ENCODE results near the gene SPP1. TPM values are rescaled to one million over a fixed set of nuclear protein-coding genes. Genes with fewer than 3 reads are reported as not detected.

SPP1 gene
- total RNA-seq, 1 experiment from 2014 or later = 1,002 TPM

DNA sequence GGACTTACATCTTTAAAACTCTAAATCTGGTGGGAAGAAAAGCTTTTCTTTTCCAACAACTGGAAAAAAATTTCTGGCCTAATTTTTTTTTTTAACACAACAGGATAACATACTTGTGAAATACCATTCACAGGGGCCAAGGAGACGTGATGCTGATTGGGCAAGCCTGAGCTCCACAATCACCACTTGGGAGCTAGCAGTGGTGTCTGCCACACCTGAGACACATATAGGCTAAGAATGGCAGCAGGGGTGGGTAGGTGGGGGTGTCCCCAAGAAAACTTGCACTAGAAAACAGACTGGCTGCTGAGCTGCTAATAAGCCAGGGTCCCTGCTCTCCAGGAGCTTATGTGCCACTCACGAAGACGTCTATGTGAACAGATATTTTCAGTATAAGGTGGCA lies 26.4 kb downstream of the SPP1 start:
- CTCF ChIA-PET = no interaction called here
- no peak overlapping the region for H3K4me3 Mint-ChIP-seq (ENCODE audit: low read depth, unreplicated experiment)
- TF ChIP-seq, protein P1, sequence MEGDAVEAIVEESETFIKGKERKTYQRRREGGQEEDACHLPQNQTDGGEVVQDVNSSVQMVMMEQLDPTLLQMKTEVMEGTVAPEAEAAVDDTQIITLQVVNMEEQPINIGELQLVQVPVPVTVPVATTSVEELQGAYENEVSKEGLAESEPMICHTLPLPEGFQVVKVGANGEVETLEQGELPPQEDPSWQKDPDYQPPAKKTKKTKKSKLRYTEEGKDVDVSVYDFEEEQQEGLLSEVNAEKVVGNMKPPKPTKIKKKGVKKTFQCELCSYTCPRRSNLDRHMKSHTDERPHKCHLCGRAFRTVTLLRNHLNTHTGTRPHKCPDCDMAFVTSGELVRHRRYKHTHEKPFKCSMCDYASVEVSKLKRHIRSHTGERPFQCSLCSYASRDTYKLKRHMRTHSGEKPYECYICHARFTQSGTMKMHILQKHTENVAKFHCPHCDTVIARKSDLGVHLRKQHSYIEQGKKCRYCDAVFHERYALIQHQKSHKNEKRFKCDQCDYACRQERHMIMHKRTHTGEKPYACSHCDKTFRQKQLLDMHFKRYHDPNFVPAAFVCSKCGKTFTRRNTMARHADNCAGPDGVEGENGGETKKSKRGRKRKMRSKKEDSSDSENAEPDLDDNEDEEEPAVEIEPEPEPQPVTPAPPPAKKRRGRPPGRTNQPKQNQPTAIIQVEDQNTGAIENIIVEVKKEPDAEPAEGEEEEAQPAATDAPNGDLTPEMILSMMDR (IDR thresholded peaks at IDR 0.05; ENCODE audit: unreplicated experiment) = no peak
- H3K4me1 Mint-ChIP-seq (ENCODE audit: low read depth, unreplicated experiment) = peaks cover 23% of the 10 kb centered on the region
- intact Hi-C loops (cut with micrococcal nuclease; ENCODE audit: unreplicated experiment) = no loop called here
- no peak for DNase-seq
- no TSS peak for BruUV-seq (replicated peaks)
- H3K36me3 Mint-ChIP-seq (ENCODE audit: insufficient read depth, unreplicated experiment) = no peaks in the 10 kb centered on the region
- no peaks in the 10 kb centered on the region for H3K27me3 Mint-ChIP-seq (ENCODE audit: unreplicated experiment)
- H3K27ac Mint-ChIP-seq (ENCODE audit: unreplicated experiment) = no peak overlapping the region
- H3K9me3 Mint-ChIP-seq (ENCODE audit: low read depth, unreplicated experiment) = no peaks in the 10 kb centered on the region

DNA sequence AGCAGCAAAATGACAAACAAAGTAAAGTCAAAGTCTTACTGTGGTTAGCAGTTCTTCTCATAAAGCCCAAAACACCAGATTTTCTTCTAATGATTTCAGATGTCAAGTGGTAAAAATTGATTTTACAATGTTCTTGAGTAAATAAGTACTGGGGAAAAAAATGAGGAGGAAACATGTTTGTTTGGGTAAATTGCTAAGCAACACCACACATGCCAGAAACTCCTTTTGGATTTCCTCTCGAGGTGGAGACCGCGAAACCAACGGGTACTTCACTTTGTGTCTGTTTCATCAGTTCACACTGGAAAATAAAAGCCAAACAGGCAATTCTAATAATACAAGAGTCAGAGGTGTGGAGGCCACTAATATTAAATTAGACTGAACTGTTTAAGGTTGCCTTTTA lies 27.3 kb downstream of the SPP1 start:
- no TSS peak for BruUV-seq (replicated peaks)
- no peak overlapping the region for H3K4me3 Mint-ChIP-seq (ENCODE audit: low read depth, unreplicated experiment)
- H3K9me3 Mint-ChIP-seq (ENCODE audit: low read depth, unreplicated experiment) = no peaks in the 10 kb centered on the region
- intact Hi-C loops (cut with micrococcal nuclease; ENCODE audit: unreplicated experiment) = no loop called here
- TF ChIP-seq, protein P1 (IDR thresholded peaks at IDR 0.05; ENCODE audit: unreplicated experiment) = no peak
- DNase-seq = no peak
- peaks cover 9% of the 10 kb centered on the region for H3K36me3 Mint-ChIP-seq (ENCODE audit: insufficient read depth, unreplicated experiment)
- H3K27ac Mint-ChIP-seq (ENCODE audit: unreplicated experiment) = peak overlapping the region; percentile 52
- CTCF ChIA-PET = no interaction called here
- no peaks in the 10 kb centered on the region for H3K27me3 Mint-ChIP-seq (ENCODE audit: unreplicated experiment)
- peaks cover 24% of the 10 kb centered on the region for H3K4me1 Mint-ChIP-seq (ENCODE audit: low read depth, unreplicated experiment)

DNA sequence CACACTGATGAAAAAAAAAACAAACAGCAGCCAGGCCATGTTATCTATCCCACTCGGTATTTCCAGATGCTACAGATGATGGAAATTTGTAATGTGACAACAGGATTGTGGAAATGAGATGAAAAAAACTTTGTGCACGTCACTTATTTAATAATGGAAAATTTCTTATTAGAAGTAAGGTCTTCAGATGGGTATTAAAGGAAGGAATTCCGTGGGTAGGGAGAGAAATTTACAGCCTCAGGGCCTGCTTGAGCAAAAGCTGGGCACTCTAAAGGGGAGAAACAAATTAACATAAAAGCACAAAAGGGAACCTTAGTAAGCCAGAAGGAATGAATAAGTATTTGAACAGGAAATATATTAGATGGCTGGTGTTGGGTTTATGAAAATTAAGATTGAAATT lies 27.7 kb downstream of the SPP1 start:
- no peak for DNase-seq
- CTCF ChIA-PET = no interaction called here
- no TSS peak for BruUV-seq (replicated peaks)
- TF ChIP-seq, protein P1 (IDR thresholded peaks at IDR 0.05; ENCODE audit: unreplicated experiment) = no peak
- peaks cover 10% of the 10 kb centered on the region for H3K36me3 Mint-ChIP-seq (ENCODE audit: insufficient read depth, unreplicated experiment)
- peaks cover 24% of the 10 kb centered on the region for H3K4me1 Mint-ChIP-seq (ENCODE audit: low read depth, unreplicated experiment)
- H3K27me3 Mint-ChIP-seq (ENCODE audit: unreplicated experiment) = no peaks in the 10 kb centered on the region
- intact Hi-C loops (cut with micrococcal nuclease; ENCODE audit: unreplicated experiment) = no loop called here
- no peaks in the 10 kb centered on the region for H3K9me3 Mint-ChIP-seq (ENCODE audit: low read depth, unreplicated experiment)
- H3K27ac Mint-ChIP-seq (ENCODE audit: unreplicated experiment) = peak overlapping the region; percentile 52
- no peak overlapping the region for H3K4me3 Mint-ChIP-seq (ENCODE audit: low read depth, unreplicated experiment)

DNA sequence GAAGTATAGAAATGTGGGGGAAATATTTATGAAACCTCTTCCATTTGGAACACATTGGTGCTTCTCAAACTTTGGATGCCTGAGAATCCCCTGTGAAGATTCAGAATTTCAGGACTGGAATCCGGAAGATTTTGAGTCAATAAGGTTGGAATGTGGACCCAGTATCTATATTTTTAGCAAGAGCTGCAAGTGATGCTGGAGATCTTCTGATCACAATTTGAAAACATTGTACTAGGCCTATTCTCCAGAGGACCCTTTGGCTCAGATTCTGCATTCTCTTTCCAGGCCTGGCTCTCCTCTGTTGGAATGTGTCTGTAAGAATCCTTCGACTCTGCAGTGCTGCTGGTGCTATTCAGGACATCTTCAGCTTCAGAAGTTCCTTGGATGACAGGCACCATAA lies 29.6 kb downstream of the SPP1 start:
- TF ChIP-seq, protein P1 (IDR thresholded peaks at IDR 0.05; ENCODE audit: unreplicated experiment) = no peak
- no peaks in the 10 kb centered on the region for H3K9me3 Mint-ChIP-seq (ENCODE audit: low read depth, unreplicated experiment)
- BruUV-seq (replicated peaks) = no TSS peak
- H3K4me1 Mint-ChIP-seq (ENCODE audit: low read depth, unreplicated experiment) = peaks cover 24% of the 10 kb centered on the region
- no peaks in the 10 kb centered on the region for H3K27me3 Mint-ChIP-seq (ENCODE audit: unreplicated experiment)
- intact Hi-C loops (cut with micrococcal nuclease; ENCODE audit: unreplicated experiment) = no loop called here
- peaks cover 14% of the 10 kb centered on the region for H3K36me3 Mint-ChIP-seq (ENCODE audit: insufficient read depth, unreplicated experiment)
- CTCF ChIA-PET = no interaction called here
- no peak overlapping the region for H3K27ac Mint-ChIP-seq (ENCODE audit: unreplicated experiment)
- DNase-seq = no peak
- no peak overlapping the region for H3K4me3 Mint-ChIP-seq (ENCODE audit: low read depth, unreplicated experiment)

DNA sequence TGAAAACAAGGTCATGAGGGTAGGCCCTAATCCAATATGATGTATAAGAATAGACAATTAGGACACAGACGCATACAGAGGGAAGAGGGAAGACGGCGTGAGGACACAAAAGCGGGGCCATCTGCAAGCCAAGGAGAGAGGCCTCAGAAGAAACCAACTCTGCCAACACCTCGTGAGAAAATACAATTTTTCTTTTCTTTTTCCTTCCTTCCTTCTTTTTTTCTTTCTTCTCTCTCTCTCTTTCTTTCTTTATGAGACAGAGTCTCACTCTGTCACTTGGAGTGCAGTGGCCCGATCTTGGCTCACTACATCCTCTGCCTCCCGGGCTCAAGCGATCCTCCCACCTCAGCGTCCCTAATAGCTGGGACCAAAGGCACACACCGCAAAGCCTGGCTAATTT lies 30.4 kb downstream of the SPP1 start:
- Mint-ChIP-seq H3K27me3 (ENCODE audit: unreplicated experiment) (no peaks in the 10 kb centered on the region), H3K9me3 (ENCODE audit: low read depth, unreplicated experiment) (no peaks in the 10 kb centered on the region), H3K4me1 (ENCODE audit: low read depth, unreplicated experiment) (peaks cover 30% of the 10 kb centered on the region), H3K4me3 (ENCODE audit: low read depth, unreplicated experiment) (no peak overlapping the region), H3K36me3 (ENCODE audit: insufficient read depth, unreplicated experiment) (peaks cover 14% of the 10 kb centered on the region), H3K27ac (ENCODE audit: unreplicated experiment) (no peak overlapping the region)
- TF ChIP-seq, protein P1 (IDR thresholded peaks at IDR 0.05; ENCODE audit: unreplicated experiment) = no peak
- BruUV-seq (replicated peaks) = no TSS peak
- intact Hi-C loops (cut with micrococcal nuclease; ENCODE audit: unreplicated experiment) = no loop called here
- CTCF ChIA-PET = no interaction called here
- no peak for DNase-seq
